A549 treated with ZK216348 at 1 μM for 4 hours (cell line): ENCODE results near the gene IFNLR1. TPM values are rescaled to one million over a fixed set of nuclear protein-coding genes. Genes with fewer than 3 reads are reported as not detected.

ENCODE experiments used
- total RNA-seq: library from RNA; stranded (reverse); fragments of 200-300 nt; extraction: Qiagen RNA extraction; gene quantifications from 5 replicates; pipeline ENCODE4 v1.2.3, GENCODE V29; 2022; ENCODE audit warnings: low read depth

IFNLR1 gene
- total RNA-seq: 0.71 to 1.5 TPM (median 1.2 TPM) in 5 replicates

GRCh38 chr1:24186993-24187790 lies at the start of gene IFNLR1:
Gene IFNLR1 (minus strand): TSS chr1:24187289. CDS start chr1:24187248, 41 bp downstream.

GRCh38 chr1:24142546-24143534 lies 44.2 kb downstream of the IFNLR1 start, which contains the start of gene IL22RA1:
Gene IL22RA1 (minus strand): TSS chr1:24143140. CDS start chr1:24143082, 58 bp downstream.

GRCh38 chr1:24111996-24112779 lies 74.9 kb downstream of the IFNLR1 start, which contains the start of gene MYOM3:
Gene MYOM3 (minus strand): TSS chr1:24112135. CDS start chr1:24108636, 3,499 bp downstream.

Other genes with a start within 250 kb of the IFNLR1 start
- 33.3 to 43.8 TPM (median 41.5 TPM) in 5 replicates for gene PNRC2, start 227.5 kb downstream of the IFNLR1 start, total RNA-seq
- 70.2 to 112 TPM (median 95.3 TPM) in 5 replicates for gene SRSF10, start 207.0 kb downstream of the IFNLR1 start, total RNA-seq
- 5.6 to 7.4 TPM (median 6.9 TPM) in 5 replicates for gene MYOM3, start 75.2 kb downstream of the IFNLR1 start, total RNA-seq
- gene IL22RA1, start 44.1 kb downstream of the IFNLR1 start, total RNA-seq: 4.6 to 7.3 TPM (median 5.2 TPM) in 5 replicates
- 0.52 to 1.3 TPM (median 0.70 TPM) in 5 replicates for gene GRHL3, start 132.1 kb upstream of the IFNLR1 start, total RNA-seq
- 7.1 to 9.2 TPM (median 7.6 TPM) in 5 replicates for gene STPG1, start 226.5 kb upstream of the IFNLR1 start, total RNA-seq
- 6.0 to 9.4 TPM (median 7.2 TPM) in 5 replicates for gene NIPAL3, start 228.5 kb upstream of the IFNLR1 start, total RNA-seq